ENCODE measurements around the gene FBXW11.
"Not testable (repeated sequence)": the region's sequence is repeated elsewhere in the genome, so short reads cannot be mapped to it uniquely, and the experiment has no call there.

FBXW11 gene

DNA sequence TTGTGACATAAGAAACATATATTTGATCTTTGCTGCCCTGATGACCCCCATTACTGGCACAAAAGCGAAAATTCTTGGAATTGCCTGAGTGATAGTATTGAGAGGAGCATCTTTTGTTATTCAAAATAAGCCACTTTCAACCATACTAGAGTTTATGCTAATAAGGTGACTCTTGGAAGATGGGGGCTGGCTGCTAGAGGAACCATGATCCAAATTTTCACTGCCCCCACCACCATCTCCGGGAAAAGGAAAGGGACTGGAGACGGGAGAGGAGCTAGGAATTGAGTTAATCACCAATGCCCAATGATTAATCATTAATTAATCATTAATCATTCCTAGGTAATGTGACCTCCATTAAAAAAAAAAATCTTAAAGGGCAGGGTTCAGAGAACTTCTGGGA lies 25.6 kb downstream of the FBXW11 start:
- no peak for DNase-seq

- no peak for DNase-seq
Observed at GRCh38 chr5:171979606-171980005, 26.8 kb downstream of the FBXW11 start.

- DNase-seq, result no peak
Observed at GRCh38 chr5:171978519-171978918, 27.9 kb downstream of the FBXW11 start.

GRCh38 chr5:171978016-171978415 lies 28.4 kb downstream of the FBXW11 start:
- no peak for DNase-seq

DNA sequence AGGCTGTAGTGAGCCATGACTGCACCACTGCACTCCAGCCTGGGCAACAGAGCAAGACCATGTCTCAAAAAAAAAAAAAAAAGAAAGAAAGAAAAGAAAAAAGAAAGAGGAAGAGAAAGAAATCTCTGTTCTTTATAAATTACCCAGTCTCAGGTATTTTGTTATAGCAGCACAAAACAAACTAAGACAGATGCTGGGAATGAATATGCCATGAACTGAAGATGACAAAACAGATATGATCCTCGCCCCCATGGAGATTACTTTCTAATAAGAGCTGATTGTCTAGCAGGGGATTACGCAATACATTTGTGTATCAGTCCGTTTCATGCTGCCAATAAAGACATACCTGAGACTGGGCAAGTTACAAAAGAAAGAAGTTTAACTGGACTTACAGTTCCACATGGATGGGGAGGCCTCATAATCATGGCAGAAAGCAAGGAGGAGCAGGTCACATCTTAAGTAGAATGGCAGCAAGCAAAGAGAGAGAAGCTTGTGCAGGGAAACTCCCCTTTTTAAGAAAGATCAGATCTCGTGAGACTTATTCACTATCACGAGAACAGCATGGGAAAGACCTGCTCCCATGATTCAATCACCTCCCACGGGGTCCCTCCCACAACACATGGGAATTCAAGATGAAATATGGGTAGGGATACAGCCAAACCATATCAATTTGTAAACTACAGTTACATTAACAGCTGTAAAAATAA lies 29.0 kb downstream of the FBXW11 start:
- DNase-seq, result not testable (repeated sequence)

DNA sequence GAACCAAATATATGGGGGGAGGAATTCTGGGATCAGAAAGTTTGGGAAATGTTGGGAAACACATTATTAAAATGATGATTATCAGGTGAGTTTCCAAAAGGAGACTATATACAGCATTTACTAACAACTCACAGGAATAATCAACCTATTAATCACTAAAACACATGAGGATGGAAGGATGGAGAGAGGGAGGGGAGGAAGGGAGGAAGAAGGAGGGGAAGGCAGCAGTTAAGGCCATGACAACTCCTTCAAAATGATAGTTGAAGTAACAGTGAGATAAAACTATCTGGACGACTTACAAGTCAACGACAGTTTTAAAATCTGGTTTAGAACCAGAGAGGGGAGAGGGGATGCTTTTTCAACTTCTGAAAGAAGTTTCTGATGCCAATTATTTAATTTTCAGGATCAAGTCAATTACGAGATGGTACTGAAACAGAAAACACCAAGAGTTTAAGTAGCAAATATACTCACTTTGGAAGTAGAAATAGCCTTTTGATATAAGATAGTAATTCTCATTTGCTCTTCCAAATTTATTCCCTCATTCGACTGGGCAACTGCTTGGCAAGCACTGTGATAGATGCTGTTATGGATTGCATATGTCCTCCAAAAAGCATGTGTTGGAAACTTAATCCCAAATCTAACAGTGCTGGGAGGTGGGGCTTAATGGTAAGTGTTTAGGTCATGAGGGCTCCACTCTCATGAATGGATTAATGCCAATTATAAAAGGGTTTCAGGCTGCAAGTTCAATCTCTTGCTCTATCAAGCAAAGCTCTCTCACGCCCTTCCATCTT lies 30.4 kb downstream of the FBXW11 start:
- no peak for DNase-seq

GRCh38 chr5:171975262-171975876 lies 31.1 kb downstream of the FBXW11 start:
- no peak for DNase-seq

DNA sequence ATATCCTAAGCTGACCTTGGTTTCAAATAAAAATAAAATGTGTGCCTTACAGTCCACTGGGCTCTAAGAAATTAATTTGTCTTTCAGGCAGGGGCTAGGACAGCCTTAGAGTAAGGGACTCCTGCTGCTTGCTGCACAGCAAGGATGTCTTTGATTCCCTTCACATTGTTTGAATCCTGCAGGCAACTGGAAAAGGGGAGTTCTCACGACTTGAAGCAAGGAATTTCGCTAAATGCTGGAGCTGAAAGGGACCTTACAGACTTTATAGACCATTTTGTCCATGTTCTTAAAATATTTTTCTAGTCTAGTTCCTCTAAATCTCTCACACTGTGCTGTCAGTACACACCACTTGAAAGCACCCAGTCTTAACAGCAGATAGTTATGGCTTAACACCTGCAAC lies 35.6 kb downstream of the FBXW11 start:
- DNase-seq, result no peak

DNA sequence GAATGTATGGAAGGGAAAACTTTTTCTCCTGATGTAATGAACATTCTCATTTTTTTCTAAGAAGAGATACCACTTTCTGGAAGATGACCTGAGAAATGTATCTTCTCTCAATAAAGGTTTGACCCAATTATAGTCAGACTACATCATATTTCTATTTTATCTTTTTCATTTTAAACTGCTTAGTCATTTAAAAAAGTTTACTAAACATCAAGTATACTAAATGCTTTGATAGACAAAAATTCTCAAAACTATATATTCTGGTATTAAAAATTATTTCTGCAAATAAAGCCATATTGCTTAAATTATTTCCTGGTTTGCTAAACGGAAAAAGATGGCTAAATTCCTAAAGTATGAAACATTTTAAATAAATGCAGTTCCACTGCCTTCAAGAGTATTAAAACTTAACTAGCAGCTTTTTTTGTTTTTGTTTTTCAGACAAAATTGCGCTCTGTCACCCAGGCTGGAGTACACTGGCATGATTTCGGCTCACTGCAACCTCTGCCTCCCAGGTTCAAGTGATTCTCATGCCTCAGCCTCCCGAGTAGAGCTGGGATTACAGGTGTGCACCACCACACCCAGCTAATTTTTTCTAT lies 37.1 kb downstream of the FBXW11 start:
- DNase-seq, result no peak

DNA sequence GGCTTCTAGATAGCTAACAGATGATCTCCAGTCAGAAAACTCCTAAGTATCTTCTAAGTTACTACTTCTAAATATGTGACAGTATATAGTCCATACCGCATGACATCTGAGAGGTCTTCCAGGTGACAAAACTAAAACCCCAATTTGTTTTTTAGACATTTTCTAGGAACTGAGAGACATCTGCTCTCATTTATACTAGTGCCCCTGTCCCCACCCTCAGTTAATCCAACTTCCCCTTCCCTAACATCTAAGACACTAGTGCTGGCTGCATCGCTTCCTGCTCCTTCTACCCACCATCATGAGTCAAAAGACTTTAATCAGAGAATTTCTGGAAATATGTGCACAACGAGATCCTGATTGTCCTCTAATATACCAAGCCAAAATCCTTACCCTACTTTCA lies 37.9 kb downstream of the FBXW11 start:
- DNase-seq, result no peak

DNA sequence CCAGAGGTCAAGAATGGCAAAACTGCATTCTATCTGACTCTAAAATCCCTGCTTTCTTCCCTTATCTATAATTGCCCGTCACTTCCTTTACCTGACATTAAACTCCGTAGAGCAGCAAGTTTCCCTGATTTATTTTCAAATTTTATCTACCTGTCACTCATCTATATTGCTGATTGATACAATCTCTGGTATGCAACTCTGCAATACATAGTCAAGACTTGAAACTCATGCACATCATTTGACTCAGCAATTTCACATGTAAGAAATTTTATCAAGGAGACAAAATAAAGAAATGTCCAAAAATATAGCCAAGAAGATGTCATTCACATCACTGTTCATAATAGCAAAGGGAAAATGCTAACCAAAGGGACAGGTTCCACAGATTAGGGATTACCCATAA lies 39.5 kb downstream of the FBXW11 start:
- no peak for DNase-seq

- no peak for DNase-seq
Observed at GRCh38 chr5:171966270-171966669, 40.2 kb downstream of the FBXW11 start.

DNA sequence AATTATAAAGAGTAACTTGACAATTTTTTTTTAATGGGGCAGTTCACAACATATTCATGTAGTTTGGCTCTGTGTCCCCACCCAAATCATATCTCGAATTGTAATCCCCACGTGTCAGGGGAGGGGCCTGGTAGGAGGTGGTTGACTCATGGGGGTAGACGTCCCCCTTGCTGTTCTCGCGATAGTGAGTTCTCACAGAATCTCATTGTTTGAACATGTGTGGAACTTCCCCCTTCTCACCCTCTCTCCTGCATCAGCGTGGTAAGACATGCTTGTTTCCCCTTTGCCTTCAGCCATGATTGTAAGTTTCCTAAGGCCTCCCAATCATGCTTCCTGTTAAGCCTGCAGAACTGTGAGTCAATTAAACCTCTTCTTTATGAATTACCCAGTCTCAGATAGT lies 40.7 kb downstream of the FBXW11 start:
- no peak for DNase-seq

GRCh38 chr5:171963416-171963815 lies 43.0 kb downstream of the FBXW11 start:
- no peak for DNase-seq

- DNase-seq, result no peak
Observed at GRCh38 chr5:171961117-171961516, 45.3 kb downstream of the FBXW11 start.

- DNase-seq, result peak; percentile 52
Observed at GRCh38 chr5:171957591-171958251, 48.7 kb downstream of the FBXW11 start.

- DNase-seq, result no peak
Observed at GRCh38 chr5:171956887-171957495, 49.4 kb downstream of the FBXW11 start.

GRCh38 chr5:171956314-171956713 lies 50.1 kb downstream of the FBXW11 start:
- DNase-seq, result no peak

- no peak for DNase-seq
Observed at GRCh38 chr5:171955761-171956160, 50.7 kb downstream of the FBXW11 start.

- no peak for DNase-seq
Observed at GRCh38 chr5:171954721-171955120, 51.7 kb downstream of the FBXW11 start.

DNA sequence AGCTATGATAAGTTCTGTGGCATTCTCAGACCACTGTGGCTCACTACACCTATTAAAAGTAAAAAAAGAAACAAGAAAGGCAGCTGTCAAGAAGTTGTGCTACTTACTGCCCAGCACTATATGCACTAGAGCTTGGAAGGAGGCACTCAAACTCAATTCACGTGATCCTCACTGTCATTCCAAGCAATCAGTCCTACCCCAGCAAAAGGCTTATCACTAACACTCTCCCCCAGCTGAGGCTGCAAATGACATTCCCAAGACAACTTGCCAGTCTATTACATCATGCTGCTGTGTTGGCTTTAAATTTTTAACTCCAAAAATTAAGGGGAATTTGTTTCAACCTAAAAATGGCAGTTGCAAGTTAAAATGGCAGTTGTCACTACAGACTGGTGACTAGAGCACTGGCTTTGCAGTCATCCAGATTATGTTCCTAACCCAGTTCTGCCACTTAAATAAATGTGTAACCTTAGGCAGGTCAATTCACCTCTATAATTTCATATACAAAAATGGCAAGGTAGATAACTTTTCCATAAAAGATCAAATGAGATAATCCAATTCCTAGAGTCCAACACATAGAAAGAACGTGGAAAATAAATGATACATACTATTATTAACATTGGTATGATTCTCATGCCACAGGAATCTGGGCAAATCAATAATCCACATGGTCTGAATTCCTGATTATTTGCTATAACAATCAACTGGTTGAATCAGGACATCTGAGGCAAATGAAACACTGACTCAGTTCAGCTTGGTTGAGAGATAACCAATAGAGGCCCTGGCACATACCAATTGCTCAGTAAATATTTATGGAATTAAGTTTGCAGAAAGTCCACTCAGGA lies 52.4 kb downstream of the FBXW11 start:
- no peak for DNase-seq

- no peak for DNase-seq
Observed at GRCh38 chr5:171952021-171952420, 54.4 kb downstream of the FBXW11 start.
